Measurements from ENCODE around the gene CACNA2D3. TPM values are rescaled to one million over a fixed set of nuclear protein-coding genes. Genes with fewer than 3 reads are reported as not detected.

CACNA2D3 gene
- total RNA-seq, 2 experiments from 2014 or later, result not detected

GRCh38 chr3:54862526-54862925, 740.2 kb downstream of the CACNA2D3 start:
- no peaks in the 10 kb centered on the region for H3K9me3 Mint-ChIP-seq
- CTCF ChIA-PET, result interaction anchor here (1.2 kb wide), 1 partner anchor 10 kb away, joined by 4 read pairs; no protein-coding TSS in a partner anchor
- POLR2A ChIA-PET, result no interaction called here
- H3K27me3 Mint-ChIP-seq, result no peaks in the 10 kb centered on the region
- H3K4me1 Mint-ChIP-seq (ENCODE audit: low read depth), result no peaks in the 10 kb centered on the region
- DNase-seq, result no peak
- intact Hi-C loops (cut with micrococcal nuclease), result no loop called here
- H3K4me3 Mint-ChIP-seq, result no peak overlapping the region
- no peaks in the 10 kb centered on the region for H3K36me3 Mint-ChIP-seq
- H3K27ac Mint-ChIP-seq, result no peak overlapping the region

GRCh38 chr3:54863366-54863765, 741.0 kb downstream of the CACNA2D3 start:
- Mint-ChIP-seq H3K4me1 (ENCODE audit: low read depth) (no peaks in the 10 kb centered on the region), H3K36me3 (no peaks in the 10 kb centered on the region), H3K27ac (no peak overlapping the region), H3K4me3 (no peak overlapping the region), H3K27me3 (no peaks in the 10 kb centered on the region), H3K9me3 (no peaks in the 10 kb centered on the region)
- no peak for DNase-seq
- ChIA-PET POLR2A (no interaction called here), CTCF (no interaction called here)
- intact Hi-C loops (cut with micrococcal nuclease), result no loop called here

GRCh38 chr3:54863786-54864185, 741.4 kb downstream of the CACNA2D3 start:
- Mint-ChIP-seq H3K4me1 (ENCODE audit: low read depth) (no peaks in the 10 kb centered on the region), H3K27ac (no peak overlapping the region), H3K9me3 (no peaks in the 10 kb centered on the region), H3K36me3 (no peaks in the 10 kb centered on the region), H3K4me3 (no peak overlapping the region), H3K27me3 (no peaks in the 10 kb centered on the region)
- intact Hi-C loops (cut with micrococcal nuclease), result no loop called here
- no peak for DNase-seq
- ChIA-PET CTCF (no interaction called here), POLR2A (no interaction called here)

- Mint-ChIP-seq H3K36me3 (no peaks in the 10 kb centered on the region), H3K27me3 (no peaks in the 10 kb centered on the region), H3K4me3 (no peak overlapping the region), H3K9me3 (no peaks in the 10 kb centered on the region), H3K4me1 (ENCODE audit: low read depth) (no peaks in the 10 kb centered on the region), H3K27ac (no peak overlapping the region)
- no peak for DNase-seq
- ChIA-PET POLR2A (no interaction called here), CTCF (no interaction called here)
- intact Hi-C loops (cut with micrococcal nuclease), result no loop called here
Observed at GRCh38 chr3:54865316-54865715, 743.0 kb downstream of the CACNA2D3 start.

DNA sequence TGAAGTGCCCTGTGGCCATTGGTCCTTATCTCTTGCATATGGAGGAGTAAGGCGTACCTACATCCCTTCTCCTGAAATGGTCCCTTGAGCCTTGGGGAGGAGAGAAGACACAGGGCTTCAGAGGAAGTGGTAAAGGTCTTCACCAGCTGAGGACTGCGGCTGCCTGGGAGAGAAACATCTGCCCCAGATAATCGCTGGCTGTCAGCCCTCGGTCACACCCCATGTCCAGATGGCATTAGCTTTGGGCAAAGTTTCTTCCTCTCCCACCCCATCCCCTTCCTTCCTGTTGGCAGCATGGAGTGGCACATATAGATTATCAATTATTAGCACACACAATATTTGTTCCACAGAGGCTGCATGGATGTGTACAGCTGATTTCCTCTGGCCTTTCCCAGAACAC, 743.9 kb downstream of the CACNA2D3 start:
- Mint-ChIP-seq H3K36me3 (no peaks in the 10 kb centered on the region), H3K9me3 (no peaks in the 10 kb centered on the region), H3K4me1 (ENCODE audit: low read depth) (no peaks in the 10 kb centered on the region), H3K4me3 (no peak overlapping the region), H3K27ac (no peak overlapping the region), H3K27me3 (no peaks in the 10 kb centered on the region)
- intact Hi-C loops (cut with micrococcal nuclease), result no loop called here
- POLR2A ChIA-PET, result no interaction called here
- DNase-seq, result no peak
- CTCF ChIA-PET, result no interaction called here

DNA sequence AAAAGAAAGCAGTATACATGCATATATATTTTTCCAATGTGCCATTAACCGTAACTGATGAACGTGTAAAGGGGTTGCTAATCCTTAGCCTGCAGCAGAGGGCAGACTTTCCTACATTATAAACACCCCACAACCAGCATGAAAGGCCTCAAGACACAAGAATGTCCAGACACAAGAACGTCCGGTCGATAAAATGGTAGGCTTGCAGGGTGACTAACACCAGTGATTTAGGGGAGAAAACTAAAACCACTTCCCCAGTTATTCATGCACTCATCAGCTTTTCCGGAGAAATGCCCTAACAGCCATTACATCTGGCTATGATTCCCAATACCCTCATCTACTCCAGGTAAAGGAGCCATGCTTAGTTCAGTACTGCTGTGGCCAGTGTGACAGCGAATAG, 748.1 kb downstream of the CACNA2D3 start:
- no peaks in the 10 kb centered on the region for H3K36me3 Mint-ChIP-seq
- CTCF ChIA-PET, result no interaction called here
- DNase-seq, result no peak
- H3K4me1 Mint-ChIP-seq (ENCODE audit: low read depth), result no peaks in the 10 kb centered on the region
- no peaks in the 10 kb centered on the region for H3K27me3 Mint-ChIP-seq
- POLR2A ChIA-PET, result no interaction called here
- no peak overlapping the region for H3K4me3 Mint-ChIP-seq
- intact Hi-C loops (cut with micrococcal nuclease), result no loop called here
- no peak overlapping the region for H3K27ac Mint-ChIP-seq
- H3K9me3 Mint-ChIP-seq, result no peaks in the 10 kb centered on the region

DNA sequence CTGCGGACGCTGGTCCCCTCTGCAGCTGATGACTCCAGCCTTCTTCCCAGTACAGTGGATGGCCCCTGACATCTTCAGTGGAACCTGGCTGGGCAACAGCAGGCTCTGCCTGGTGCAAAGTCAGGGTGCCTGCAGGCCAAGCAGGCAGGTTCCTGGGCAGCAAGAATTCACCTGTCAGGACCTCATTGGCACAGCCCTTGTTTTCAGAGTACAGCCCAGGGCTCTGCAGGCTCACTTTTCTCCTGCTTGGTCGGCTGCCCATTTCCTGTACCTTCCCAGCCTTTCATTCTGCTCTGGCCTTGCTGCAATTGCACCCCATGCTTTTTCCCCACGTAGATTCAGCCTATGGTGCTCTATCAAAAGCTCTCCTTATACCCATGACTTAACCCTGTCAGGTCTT, 749.5 kb downstream of the CACNA2D3 start:
- no peaks in the 10 kb centered on the region for H3K27me3 Mint-ChIP-seq
- no peaks in the 10 kb centered on the region for H3K4me1 Mint-ChIP-seq (ENCODE audit: low read depth)
- no peaks in the 10 kb centered on the region for H3K36me3 Mint-ChIP-seq
- ChIA-PET CTCF (no interaction called here), POLR2A (no interaction called here)
- peaks cover 2% of the 10 kb centered on the region for H3K9me3 Mint-ChIP-seq
- no peak for DNase-seq
- H3K4me3 Mint-ChIP-seq, result no peak overlapping the region
- intact Hi-C loops (cut with micrococcal nuclease), result no loop called here
- H3K27ac Mint-ChIP-seq, result no peak overlapping the region

DNA sequence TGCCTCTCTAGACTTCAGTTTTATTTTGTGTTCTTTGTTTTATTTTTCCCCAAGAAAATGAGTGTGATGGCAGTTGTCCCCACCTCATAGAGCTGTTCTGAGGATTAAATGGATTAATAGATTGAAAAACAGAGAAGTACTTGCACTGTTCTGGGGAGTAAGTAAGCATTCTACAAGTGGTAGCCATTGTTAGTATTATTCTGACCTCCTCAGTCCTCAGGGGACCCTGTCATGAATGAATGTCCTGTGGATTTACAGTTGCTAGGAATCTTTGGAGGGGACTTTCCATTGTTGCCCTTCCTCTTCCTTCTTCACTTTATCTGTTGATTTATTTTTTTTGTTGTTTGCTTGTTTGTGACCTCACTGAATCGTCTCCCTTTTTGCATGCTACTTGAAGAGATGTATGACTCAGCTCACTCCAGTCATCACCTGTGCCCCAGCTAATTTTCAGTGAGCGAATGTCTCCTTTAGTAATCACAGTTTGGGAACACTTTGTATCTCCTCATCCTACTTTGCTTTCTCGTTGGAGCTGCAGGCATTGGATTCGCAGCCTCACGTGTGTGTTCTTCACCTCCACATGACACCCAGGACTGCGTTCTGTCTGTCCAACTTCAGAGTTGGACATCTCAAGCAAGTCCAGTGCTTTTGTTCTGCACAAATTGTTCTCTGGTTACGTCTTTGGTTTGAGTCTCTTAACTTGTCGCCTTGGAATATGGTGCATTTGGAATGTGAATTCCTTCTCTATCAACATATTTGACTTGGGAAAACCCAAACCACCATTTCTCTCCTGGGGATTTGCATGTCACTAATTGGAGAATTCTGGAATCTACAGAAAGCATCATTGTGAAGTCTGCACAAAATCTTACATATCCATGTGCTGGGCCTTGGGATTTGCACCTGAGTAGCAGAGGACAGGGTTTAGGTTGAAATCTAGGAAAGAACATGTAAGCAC, 751.0 kb downstream of the CACNA2D3 start:
- peaks cover 3% of the 10 kb centered on the region for H3K9me3 Mint-ChIP-seq
- ChIA-PET CTCF (no interaction called here), POLR2A (no interaction called here)
- no peaks in the 10 kb centered on the region for H3K27me3 Mint-ChIP-seq
- no peaks in the 10 kb centered on the region for H3K4me1 Mint-ChIP-seq (ENCODE audit: low read depth)
- H3K27ac Mint-ChIP-seq, result no peak overlapping the region
- intact Hi-C loops (cut with micrococcal nuclease), result no loop called here
- no peak overlapping the region for H3K4me3 Mint-ChIP-seq
- no peaks in the 10 kb centered on the region for H3K36me3 Mint-ChIP-seq
- no peak for DNase-seq

GRCh38 chr3:54874816-54875556, 752.6 kb downstream of the CACNA2D3 start:
- CTCF ChIA-PET, result no interaction called here
- intact Hi-C loops (cut with micrococcal nuclease), result no loop called here
- DNase-seq, result no peak
- Mint-ChIP-seq H3K4me3 (no peak overlapping the region), H3K36me3 (no peaks in the 10 kb centered on the region), H3K4me1 (ENCODE audit: low read depth) (no peaks in the 10 kb centered on the region), H3K9me3 (peaks cover 5% of the 10 kb centered on the region), H3K27ac (no peak overlapping the region), H3K27me3 (no peaks in the 10 kb centered on the region)
- POLR2A ChIA-PET, result no interaction called here

- H3K9me3 Mint-ChIP-seq, result peaks cover 5% of the 10 kb centered on the region
- intact Hi-C loops (cut with micrococcal nuclease), result no loop called here
- no peaks in the 10 kb centered on the region for H3K27me3 Mint-ChIP-seq
- H3K4me1 Mint-ChIP-seq (ENCODE audit: low read depth), result no peaks in the 10 kb centered on the region
- H3K27ac Mint-ChIP-seq, result no peak overlapping the region
- ChIA-PET POLR2A (no interaction called here), CTCF (no interaction called here)
- no peaks in the 10 kb centered on the region for H3K36me3 Mint-ChIP-seq
- H3K4me3 Mint-ChIP-seq, result no peak overlapping the region
- no peak for DNase-seq
Observed at GRCh38 chr3:54875596-54876268, 753.4 kb downstream of the CACNA2D3 start.

DNA sequence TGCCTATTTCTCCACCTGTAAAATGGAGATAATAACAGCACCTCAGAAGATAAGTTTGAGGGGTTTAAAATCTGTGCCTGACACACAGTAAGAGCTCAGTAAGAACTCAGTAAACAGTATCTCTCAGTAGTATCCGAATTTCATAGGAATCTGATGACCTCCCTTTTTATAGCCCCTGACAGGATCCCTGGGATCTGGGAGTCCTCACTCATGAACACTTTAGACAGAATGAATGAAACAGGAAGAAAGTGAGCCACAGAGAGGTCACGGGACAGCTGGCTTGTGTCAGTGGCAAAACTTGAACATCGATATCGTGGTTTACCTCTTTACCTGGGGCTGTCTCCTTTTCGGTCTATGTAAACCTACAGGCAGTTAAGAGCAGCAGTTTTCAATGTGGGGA, 754.3 kb downstream of the CACNA2D3 start:
- POLR2A ChIA-PET, result no interaction called here
- Mint-ChIP-seq H3K4me3 (no peak overlapping the region), H3K4me1 (ENCODE audit: low read depth) (no peaks in the 10 kb centered on the region), H3K36me3 (no peaks in the 10 kb centered on the region), H3K27me3 (no peaks in the 10 kb centered on the region), H3K9me3 (peaks cover 5% of the 10 kb centered on the region), H3K27ac (no peak overlapping the region)
- CTCF ChIA-PET, result no interaction called here
- DNase-seq, result no peak
- intact Hi-C loops (cut with micrococcal nuclease), result no loop called here

DNA sequence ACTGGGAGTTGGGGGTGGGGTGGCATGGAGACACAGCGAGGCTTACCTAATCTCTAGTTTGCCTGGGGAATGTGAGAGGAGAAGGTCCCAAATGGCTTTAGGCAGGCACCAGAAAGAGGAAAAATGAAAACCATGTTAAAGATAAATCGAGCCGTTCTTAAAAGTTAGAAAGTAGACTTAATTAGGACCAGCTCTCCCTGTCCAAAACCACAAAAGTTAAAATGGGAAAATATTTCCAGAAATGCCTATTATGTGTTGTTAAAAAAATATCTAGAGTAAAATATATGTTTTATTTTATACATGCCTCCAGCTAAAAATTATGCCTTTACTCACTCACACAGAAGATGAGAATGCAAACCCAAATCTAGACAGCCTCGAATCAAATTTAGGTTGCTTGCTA, 755.4 kb downstream of the CACNA2D3 start:
- DNase-seq, result no peak
- Mint-ChIP-seq H3K9me3 (peaks cover 5% of the 10 kb centered on the region), H3K4me1 (ENCODE audit: low read depth) (no peaks in the 10 kb centered on the region), H3K27ac (no peak overlapping the region), H3K27me3 (no peaks in the 10 kb centered on the region), H3K36me3 (no peaks in the 10 kb centered on the region), H3K4me3 (no peak overlapping the region)
- CTCF ChIA-PET, result no interaction called here
- POLR2A ChIA-PET, result no interaction called here
- intact Hi-C loops (cut with micrococcal nuclease), result no loop called here

All from activated CD4-positive, alpha-beta memory T cell treated with anti-CD3 and anti-CD28 coated beads for 36 hours (primary cell).